GM12872 (cell line): ENCODE measurements around the gene ARHGAP22.

ENCODE experiments used
- TF ChIP-seq, protein P1 (sequence below): IDR thresholded peaks from 3 replicates; pipeline ENCODE4 v1.5.1; 2011; ENCODE audit warnings: low read depth, mild to moderate bottlenecking, low read length, moderate library complexity; ENCODE audit not compliant: insufficient read depth

Gene ARHGAP22

DNA sequence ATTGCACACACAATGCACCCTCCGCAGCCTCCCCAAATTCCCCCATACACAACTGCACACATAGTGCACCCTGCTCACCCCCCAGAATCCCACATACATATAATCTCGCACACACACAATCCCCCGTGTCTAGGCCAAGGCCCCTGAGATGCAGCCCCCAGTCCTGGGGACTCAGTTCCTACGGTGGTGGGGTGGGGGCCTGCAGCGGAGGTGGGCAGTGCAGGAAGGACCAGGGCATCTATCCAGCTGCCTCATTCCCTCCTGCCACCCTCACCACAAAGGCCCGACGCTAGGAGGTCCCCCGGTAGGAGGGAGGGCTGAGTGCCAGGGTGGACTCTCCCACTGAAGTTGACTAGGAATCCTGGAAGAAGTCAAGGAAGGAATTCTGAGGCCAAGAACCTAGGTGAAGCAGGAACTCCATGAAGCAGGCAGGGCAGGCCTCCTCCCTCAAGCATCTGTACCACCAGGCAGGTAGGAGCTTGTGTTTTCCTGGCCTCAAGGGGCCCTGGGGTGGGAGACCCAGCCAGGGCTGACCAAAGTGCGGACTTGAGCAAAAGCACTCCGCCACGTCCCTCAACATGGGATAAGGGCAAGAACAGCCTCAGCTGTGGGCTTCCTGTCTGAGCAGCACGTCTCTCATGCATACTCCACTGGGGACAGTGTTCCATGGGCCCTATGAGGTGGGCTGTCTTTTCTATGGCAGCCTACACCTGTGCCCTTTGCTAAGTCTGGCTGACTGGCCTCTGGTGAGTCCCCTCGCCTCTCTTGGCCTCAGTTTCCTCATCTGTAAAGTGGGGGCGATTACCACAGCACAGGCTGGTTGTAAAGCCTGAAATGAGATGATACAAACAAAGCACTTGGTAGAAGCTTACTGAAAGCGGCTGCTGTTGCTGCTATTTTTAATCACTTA lies 152.6 kb downstream of the ARHGAP22 start:
- TF ChIP-seq, protein P1, sequence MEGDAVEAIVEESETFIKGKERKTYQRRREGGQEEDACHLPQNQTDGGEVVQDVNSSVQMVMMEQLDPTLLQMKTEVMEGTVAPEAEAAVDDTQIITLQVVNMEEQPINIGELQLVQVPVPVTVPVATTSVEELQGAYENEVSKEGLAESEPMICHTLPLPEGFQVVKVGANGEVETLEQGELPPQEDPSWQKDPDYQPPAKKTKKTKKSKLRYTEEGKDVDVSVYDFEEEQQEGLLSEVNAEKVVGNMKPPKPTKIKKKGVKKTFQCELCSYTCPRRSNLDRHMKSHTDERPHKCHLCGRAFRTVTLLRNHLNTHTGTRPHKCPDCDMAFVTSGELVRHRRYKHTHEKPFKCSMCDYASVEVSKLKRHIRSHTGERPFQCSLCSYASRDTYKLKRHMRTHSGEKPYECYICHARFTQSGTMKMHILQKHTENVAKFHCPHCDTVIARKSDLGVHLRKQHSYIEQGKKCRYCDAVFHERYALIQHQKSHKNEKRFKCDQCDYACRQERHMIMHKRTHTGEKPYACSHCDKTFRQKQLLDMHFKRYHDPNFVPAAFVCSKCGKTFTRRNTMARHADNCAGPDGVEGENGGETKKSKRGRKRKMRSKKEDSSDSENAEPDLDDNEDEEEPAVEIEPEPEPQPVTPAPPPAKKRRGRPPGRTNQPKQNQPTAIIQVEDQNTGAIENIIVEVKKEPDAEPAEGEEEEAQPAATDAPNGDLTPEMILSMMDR, result no peak

DNA sequence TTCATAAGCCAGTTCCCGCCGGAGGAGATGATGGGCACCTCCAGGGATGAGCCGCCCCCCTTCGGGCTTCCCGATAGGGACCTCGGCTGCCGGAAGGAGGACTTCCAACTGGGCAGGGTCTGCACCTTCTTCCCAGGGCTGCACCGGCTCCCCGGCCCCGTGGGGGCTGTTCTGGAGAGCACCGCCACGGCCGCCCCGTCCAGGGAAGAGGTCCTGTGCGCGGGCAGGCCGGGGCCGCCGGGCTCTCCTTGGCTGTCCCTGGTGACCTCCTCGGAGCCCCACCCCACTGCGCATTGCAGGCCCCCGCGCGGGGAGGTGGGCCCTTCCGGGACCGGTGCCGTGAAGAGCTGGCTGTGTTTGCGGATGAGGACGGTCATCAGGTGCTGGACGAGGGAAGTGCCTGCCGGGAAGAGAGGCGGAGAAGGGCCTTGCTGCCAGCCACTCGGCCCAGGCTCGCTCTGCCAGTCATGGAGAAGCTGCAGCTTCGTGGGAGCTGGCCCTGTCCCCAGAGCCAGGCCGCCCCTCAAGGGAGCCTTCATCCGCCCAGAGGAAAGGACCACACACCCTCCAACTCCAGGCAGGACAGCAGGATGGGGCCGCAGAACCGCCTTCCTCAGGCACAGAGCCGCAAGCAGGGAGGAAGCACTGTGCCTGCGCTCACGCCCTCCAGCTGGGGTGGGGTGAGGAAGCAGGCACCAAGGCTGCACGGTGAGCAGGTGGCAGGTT lies 154.0 kb downstream of the ARHGAP22 start:
- TF ChIP-seq, protein P1, result no peak

DNA sequence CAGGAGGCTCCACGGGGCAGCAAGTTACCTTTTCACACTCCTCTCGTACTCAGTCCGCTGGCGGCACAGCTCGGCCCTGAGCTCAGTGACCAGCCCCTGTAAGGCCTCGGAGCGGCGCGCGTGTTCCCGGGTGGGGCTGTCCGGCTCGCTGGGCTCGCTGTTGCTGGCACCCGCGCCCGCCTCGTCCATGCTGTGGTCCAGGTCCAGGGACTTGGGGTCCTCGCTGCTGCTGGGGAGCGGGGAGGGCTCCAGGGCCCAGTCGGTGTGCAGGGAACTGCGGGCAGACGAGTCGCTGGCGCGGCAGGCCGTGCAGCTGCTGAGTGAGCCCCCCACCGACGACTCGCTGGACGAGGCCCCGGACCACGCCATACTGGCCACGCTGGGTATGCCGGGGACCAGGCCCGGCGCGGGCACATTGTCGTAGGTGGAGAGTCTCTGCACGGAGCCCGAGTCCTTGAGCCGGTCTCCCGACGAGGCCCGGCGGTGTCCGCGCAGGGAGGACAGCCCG lies 154.6 kb downstream of the ARHGAP22 start:
- TF ChIP-seq, protein P1, result no peak

DNA sequence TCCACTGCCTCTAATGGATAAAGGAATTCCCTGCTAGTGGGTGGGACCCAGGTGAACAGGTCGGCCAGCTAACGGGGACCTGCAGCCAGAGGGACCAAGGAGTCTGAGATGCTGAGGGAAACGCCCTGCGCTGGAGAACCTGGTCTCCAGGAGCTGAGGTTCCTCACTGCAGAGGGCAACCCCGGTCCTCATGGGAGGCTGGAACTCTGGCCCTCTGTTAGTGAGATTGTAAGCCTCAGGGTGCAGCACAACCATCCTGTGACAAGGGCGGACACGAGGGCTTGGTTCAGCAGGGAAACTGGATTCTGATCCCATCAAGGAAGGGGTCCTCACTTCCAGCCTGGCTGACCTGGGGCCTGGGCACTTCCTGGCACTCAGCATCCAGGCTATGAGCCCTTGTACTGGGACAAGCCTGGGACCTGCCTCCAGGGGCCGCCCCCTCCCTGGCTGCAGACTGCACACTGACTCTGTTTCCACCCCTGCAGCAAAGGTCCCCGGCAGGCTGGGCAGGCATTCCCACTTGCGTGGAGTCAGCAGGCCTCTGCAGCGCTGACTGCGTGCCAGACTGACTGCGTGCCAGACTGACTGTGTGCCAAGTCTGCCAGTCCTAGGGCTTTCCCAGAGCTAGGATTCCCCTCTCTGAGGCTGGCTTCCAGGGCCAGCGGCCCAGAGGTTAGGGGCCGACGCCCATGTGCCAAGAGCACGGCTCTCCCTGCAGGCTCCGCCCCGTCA lies 155.2 kb downstream of the ARHGAP22 start:
- TF ChIP-seq, protein P1, result no peak

DNA sequence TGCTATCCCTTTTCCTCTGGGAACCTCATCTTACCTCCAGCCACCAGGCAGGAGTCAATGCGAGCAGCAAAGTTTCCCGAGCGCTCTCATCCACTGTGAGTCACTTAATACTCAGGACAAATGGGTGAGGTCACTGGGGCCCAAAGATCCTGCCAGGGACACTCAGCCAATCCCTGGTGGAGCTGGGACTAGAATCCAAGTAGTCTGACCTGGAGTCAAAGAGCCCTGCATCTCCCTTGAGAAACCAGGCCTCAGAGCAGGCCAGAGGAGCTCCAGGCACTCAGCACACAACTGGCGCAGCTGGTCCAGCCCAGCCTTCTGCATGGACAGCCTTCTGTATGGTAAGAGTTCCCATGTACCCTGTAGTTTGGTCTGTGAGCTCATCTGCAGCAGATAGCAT lies 156.1 kb downstream of the ARHGAP22 start:
- TF ChIP-seq, protein P1, result no peak

DNA sequence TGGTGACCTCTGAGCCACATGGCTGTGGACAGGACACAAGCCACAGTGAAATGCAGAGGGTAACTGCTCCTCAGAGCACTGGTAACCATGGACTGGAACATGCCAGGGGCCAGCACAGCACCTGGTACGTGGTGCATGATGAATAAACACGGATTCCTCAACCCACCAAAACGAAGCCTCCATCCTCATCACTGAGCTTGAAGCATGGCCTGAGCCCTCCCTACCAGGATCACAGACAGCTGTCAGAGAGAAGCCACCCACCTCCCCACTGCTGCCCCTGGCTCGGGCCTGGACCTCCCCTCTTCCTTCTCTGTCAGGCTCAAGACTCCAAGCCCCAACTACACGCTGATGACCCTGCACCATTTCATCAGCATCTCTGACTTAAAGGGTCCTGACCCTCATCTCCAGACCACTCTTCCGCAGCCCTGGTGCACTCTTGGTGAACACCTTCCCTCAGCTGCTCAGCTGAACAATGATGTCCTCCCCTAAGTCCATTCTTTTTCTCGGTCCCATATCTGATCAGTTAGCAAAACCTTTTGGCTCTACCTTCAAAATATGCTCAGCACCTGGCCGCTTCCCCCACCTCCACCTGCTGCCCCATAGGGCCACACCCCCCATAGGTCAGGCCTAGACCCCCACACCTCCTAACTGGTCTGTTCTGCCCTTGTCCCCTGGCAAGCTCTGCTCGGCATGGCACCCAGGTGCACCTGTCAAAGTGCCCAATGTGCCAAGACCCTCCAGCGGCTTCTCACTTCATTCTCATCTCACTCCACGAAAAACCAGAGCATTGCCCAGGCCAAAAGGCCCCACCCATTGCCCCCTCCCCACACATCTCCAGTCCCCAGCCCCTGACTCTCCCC lies 157.3 kb downstream of the ARHGAP22 start:
- TF ChIP-seq, protein P1, result no peak
